Calu3 (cell line): ENCODE measurements around the gene FN3K. TPM values are rescaled to one million over a fixed set of nuclear protein-coding genes. Genes with fewer than 3 reads are reported as not detected.

ENCODE experiments used
- BruUV-seq: library from RNA; stranded (reverse); fragments of 400-500 nt; replicated peaks from 2 replicates; lab custom pipeline; 2021; lab: Mats Ljungman, UMichigan
- CTCF ChIA-PET: fragments of 300-600 bp; sonication (Branson Sonifier 250); formaldehyde crosslinking; loops from one replicate; lab custom pipeline; 2022; ENCODE audit warnings: antibody characterized with exemption; lab: Charles Lee
- DNase-seq: peaks from one replicate; pipeline ENCODE4 v3.0.0; 2022
- H3K27ac Mint-ChIP-seq: one replicate; pipeline ENCODE4 v1.8.0; 2022; ENCODE audit warnings: mixed read lengths; ENCODE audit not compliant: unreplicated experiment
- H3K27me3 Mint-ChIP-seq: one replicate; pipeline ENCODE4 v1.8.0; 2022; ENCODE audit warnings: mixed read lengths; ENCODE audit not compliant: unreplicated experiment
- H3K36me3 Mint-ChIP-seq: one replicate; pipeline ENCODE4 v1.8.0; 2022; ENCODE audit warnings: mild to moderate bottlenecking, moderate library complexity, mixed read lengths; ENCODE audit not compliant: insufficient read depth, unreplicated experiment
- H3K4me1 Mint-ChIP-seq: one replicate; pipeline ENCODE4 v1.8.0; 2022; ENCODE audit warnings: mild to moderate bottlenecking, low read depth, mixed read lengths; ENCODE audit not compliant: unreplicated experiment
- H3K4me3 Mint-ChIP-seq: one replicate; pipeline ENCODE4 v1.8.0; 2022; ENCODE audit warnings: mild to moderate bottlenecking, low read depth, moderate library complexity, mixed read lengths; ENCODE audit not compliant: unreplicated experiment
- H3K9me3 Mint-ChIP-seq: one replicate; pipeline ENCODE4 v1.8.0; 2022; ENCODE audit warnings: low read depth, mixed read lengths; ENCODE audit not compliant: unreplicated experiment
- CTCF ChIP-seq: fragments of 200-600 bp; IDR thresholded peaks from one replicate; pipeline ENCODE4 v1.8.0; 2022; ENCODE audit warnings: antibody characterized with exemption; ENCODE audit not compliant: unreplicated experiment
- intact Hi-C: fragments of 100-400 bp; cut with micrococcal nuclease; formaldehyde crosslinking; loops from one replicate; pipeline ENCODE4 v1.10.0; 2022; ENCODE audit not compliant: unreplicated experiment
- total RNA-seq: library from RNA; stranded (reverse); gene quantifications from 2 replicates; pipeline ENCODE4 v1.2.3, GENCODE V29; 2022

The FN3K gene
- total RNA-seq, 1 experiment from 2014 or later: 15.5 TPM

- Mint-ChIP-seq H3K4me3 (no peak overlapping the region), H3K27ac (no peak overlapping the region), H3K27me3 (no peaks in the 10 kb centered on the region), H3K36me3 (peaks cover 35% of the 10 kb centered on the region), H3K4me1 (no peaks in the 10 kb centered on the region), H3K9me3 (peaks cover 2% of the 10 kb centered on the region)
- intact Hi-C loops: no loop called here
- no TSS peak for BruUV-seq
- no peak for TF ChIP-seq CTCF
- CTCF ChIA-PET: no interaction called here
- no peak for DNase-seq
Measured at GRCh38 chr17:82748756-82749155, 13.3 kb downstream of the FN3K start.

GRCh38 chr17:82750241-82750908, 15.0 kb downstream of the FN3K start:
- H3K4me1 Mint-ChIP-seq: peaks cover 13% of the 10 kb centered on the region
- no peaks in the 10 kb centered on the region for H3K27me3 Mint-ChIP-seq
- no peak for DNase-seq
- H3K27ac Mint-ChIP-seq: no peak overlapping the region
- H3K4me3 Mint-ChIP-seq: no peak overlapping the region
- peaks cover 44% of the 10 kb centered on the region for H3K36me3 Mint-ChIP-seq
- CTCF ChIA-PET: no interaction called here
- BruUV-seq: no TSS peak
- H3K9me3 Mint-ChIP-seq: peaks cover 2% of the 10 kb centered on the region
- intact Hi-C loops: no loop called here
- no peak for TF ChIP-seq CTCF

- H3K4me3 Mint-ChIP-seq: no peak overlapping the region
- no peak for TF ChIP-seq CTCF
- DNase-seq: no peak
Measured at GRCh38 chr17:82751171-82751570, 15.8 kb downstream of the FN3K start.

DNA sequence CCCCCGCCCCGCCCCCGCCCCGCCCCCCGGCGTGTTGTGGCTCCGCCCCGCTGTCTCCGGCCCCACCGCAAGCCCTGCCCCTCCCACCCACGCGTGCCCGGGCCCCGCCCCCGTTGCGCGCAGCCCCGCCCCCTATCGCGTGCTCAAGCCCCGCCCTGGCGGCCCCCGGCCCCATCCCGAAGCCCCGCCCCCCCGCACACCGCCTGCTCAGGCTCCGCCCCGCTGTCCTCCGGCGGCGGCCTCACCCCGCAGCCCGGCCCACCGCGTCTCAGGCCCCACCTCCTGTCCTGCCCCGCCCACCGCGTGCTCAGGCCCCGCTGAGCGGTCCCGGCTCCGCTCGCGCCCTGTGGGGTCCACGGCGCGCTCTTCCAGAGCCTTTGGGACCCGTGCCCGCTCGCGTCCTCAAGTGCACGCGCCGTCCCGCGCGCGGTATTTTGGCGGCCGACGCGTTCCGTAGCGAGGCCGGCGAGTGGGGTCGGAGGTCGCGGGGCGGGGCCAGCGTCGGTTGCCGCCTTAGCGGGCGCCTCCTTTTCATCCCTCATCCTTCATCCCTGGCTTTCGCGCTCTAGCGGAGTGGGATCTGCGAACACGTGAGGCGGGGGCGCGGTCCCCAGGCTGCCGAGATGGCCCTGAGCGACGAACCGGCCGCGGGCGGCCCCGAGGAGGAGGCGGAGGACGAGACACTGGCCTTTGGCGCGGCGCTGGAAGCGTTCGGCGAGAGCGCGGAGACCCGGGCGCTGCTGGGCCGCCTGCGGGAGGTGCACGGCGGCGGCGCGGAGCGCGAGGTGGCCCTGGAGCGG, 16.4 kb downstream of the FN3K start, which contains the start of gene TBCD:
TSS of gene TBCD (plus strand) at position 495 of the 800 bp plus-strand sequence. CDS start at position 624, 129 bp downstream.
- Mint-ChIP-seq H3K36me3 (peaks cover 54% of the 10 kb centered on the region), H3K4me1 (peaks cover 20% of the 10 kb centered on the region), H3K4me3 (peak within 1 kb of the TSS; percentile 91), H3K27me3 (no peaks in the 10 kb centered on the region), H3K9me3 (no peaks in the 10 kb centered on the region), H3K27ac (peak within 1 kb of the TSS; percentile 63)
- peak; percentile 85 for DNase-seq
- TF ChIP-seq CTCF: no peak
- CTCF ChIA-PET: no interaction called here
- no TSS peak for BruUV-seq
- intact Hi-C loops: no loop called here

More at GRCh38 chr17:82751171-82751570, 15.8 kb downstream of the FN3K start:
- Mint-ChIP-seq H3K27ac (no peak overlapping the region), H3K27me3 (no peaks in the 10 kb centered on the region), H3K36me3 (peaks cover 52% of the 10 kb centered on the region), H3K9me3 (peaks cover 1% of the 10 kb centered on the region), H3K4me1 (peaks cover 20% of the 10 kb centered on the region)
- BruUV-seq: no TSS peak
- intact Hi-C loops: no loop called here
- CTCF ChIA-PET: no interaction called here
